HepG2 (cell line): ENCODE measurements around the gene ARHGEF16. TPM values are rescaled to one million over a fixed set of nuclear protein-coding genes. Genes with fewer than 3 reads are reported as not detected.

Source experiments
- NFATC3 ChIP-seq: sonication (generic); formaldehyde crosslinking; IDR thresholded peaks from 2 replicates; pipeline ENCODE4 v1.5.1; 2020; ENCODE audit warnings: mild to moderate bottlenecking, missing genetic modification reagents
- PCBP2 ChIP-seq: fragments of 200-400 bp; formaldehyde crosslinking; optimal IDR thresholded peaks from 2 replicates; pipeline ENCODE3; 2018; ENCODE audit warnings: low read length, low read depth; ENCODE audit not compliant: poor library complexity, severe bottlenecking
- PRMT3 ChIP-seq: sonication (generic); formaldehyde crosslinking; IDR thresholded peaks from 2 replicates; pipeline ENCODE4 v1.8.1; 2022; ENCODE audit warnings: low read depth, mild to moderate bottlenecking, moderate library complexity, missing genetic modification reagents, borderline replicate concordance
- RBM39 ChIP-seq: fragments of 200-400 bp; formaldehyde crosslinking; IDR thresholded peaks from one replicate; pipeline ENCODE4 v1.6.1; 2018; ENCODE audit warnings: antibody characterized with exemption, mild to moderate bottlenecking, low read depth, low read length; ENCODE audit not compliant: poor library complexity, severe bottlenecking
- REST ChIP-seq, 2 experiments: IDR thresholded peaks; 2 replicates each; pipeline ENCODE4 v1.6.1; 2011 to 2012; ENCODE audit warnings: low read length in 2 of 2, borderline replicate concordance in 1 of 2, low read depth in 1 of 2, mild to moderate bottlenecking in 1 of 2, moderate library complexity in 1 of 2
- SIN3A ChIP-seq: IDR thresholded peaks from 2 replicates; pipeline ENCODE4 v1.6.1; 2011; ENCODE audit warnings: low read depth, mild to moderate bottlenecking, control low read depth, low read length, borderline replicate concordance
- SP2 ChIP-seq: sonication (generic); formaldehyde crosslinking; IDR thresholded peaks from 2 replicates; pipeline ENCODE4 v1.5.1; 2020; ENCODE audit warnings: mild to moderate bottlenecking, missing genetic modification reagents
- SPEN ChIP-seq: sonication (generic); formaldehyde crosslinking; IDR thresholded peaks from 2 replicates; pipeline ENCODE4 v1.5.1; 2020; ENCODE audit warnings: low read depth, mild to moderate bottlenecking, missing genetic modification reagents
- SSRP1 ChIP-seq: IDR thresholded peaks from 2 replicates; pipeline ENCODE4 v1.6.1; 2016; ENCODE audit warnings: control low read depth
- TBX3 ChIP-seq: fragments of 450-650 bp; IDR thresholded peaks from 2 replicates; pipeline ENCODE4 v1.6.1; 2017; ENCODE audit warnings: antibody characterized with exemption, mild to moderate bottlenecking, inconsistent platforms, borderline replicate concordance
- ZBTB40 ChIP-seq, 2 experiments: fragments of 450-650 bp in 1 of 2; sonication (generic) in 1 of 2; formaldehyde crosslinking in 1 of 2; IDR thresholded peaks; 2 replicates each; pipeline versions ENCODE4 v1.6.1 to v1.8.0; 2016 to 2022; ENCODE audit warnings: antibody characterized with exemption in 1 of 2, mild to moderate bottlenecking in 1 of 2, missing genetic modification reagents in 1 of 2
- ZNF124 ChIP-seq: sonication (generic); formaldehyde crosslinking; IDR thresholded peaks from 2 replicates; pipeline ENCODE4 v1.4.0; 2020; ENCODE audit warnings: missing genetic modification reagents
- ZNF567 ChIP-seq: sonication (generic); formaldehyde crosslinking; IDR thresholded peaks from 2 replicates; pipeline ENCODE4 v1.8.1; 2023; ENCODE audit warnings: mild to moderate bottlenecking, missing genetic modification reagents, borderline replicate concordance
- ZSCAN12 ChIP-seq: sonication (generic); formaldehyde crosslinking; IDR thresholded peaks from 2 replicates; pipeline ENCODE4 v1.9.0; 2021; ENCODE audit warnings: mild to moderate bottlenecking, missing genetic modification reagents
- polyA plus RNA-seq, 8 experiments: library from polyadenylated mRNA; depleted of rRNA in 3 of 8; stranded (reverse) in 7 of 8; unstranded in 1 of 8; fragments of >200 nt; fragmentation: Illumina TruSeq in 4 of 8; extraction: Trizol in 4 of 8; gene quantifications; 2 replicates each; pipeline versions ENCODE4 v1.2.1 to v1.2.3, GENCODE V29; 2011 to 2016; ENCODE audit warnings: low read depth in 4 of 8, missing spikeins in 1 of 8, mixed read lengths in 1 of 8; ENCODE audit not compliant: insufficient read depth in 1 of 8
- total RNA-seq, 5 experiments: library from RNA; depleted of rRNA; stranded (reverse); fragments of >200 nt; fragmentation: Illumina TruSeq; extraction: Trizol; gene quantifications; 2 replicates each; pipeline ENCODE4 v1.2.3, GENCODE V29; 2016; ENCODE audit warnings: low read depth in 1 of 5

ARHGEF16 gene
- total and polyA plus RNA-seq, 2 of the 13 experiments (the other 11 are each of a cell fraction or from before 2014, with no cell fraction given): 20.3 to 39.9 TPM

GRCh38 chr1:3453891-3454810, at the start of gene ARHGEF16 (continued):
- TF ChIP-seq ZBTB40 (IDR thresholded peaks at IDR 0.05) (no peak), ZBTB40 (CRISPR knock-in tag; IDR thresholded peaks at IDR 0.05) (peak; percentile 61; the same call in 1 of the 2 replicates), ZSCAN12 (CRISPR knock-in tag) (peak; percentile 39; the same call in 1 of the 2 replicates), ZNF567 (CRISPR knock-in tag) (no peak), SPEN (CRISPR knock-in tag) (peak; percentile 65; the same call in 1 of the 2 replicates), TBX3 (no peak), REST (IDR thresholded peaks at IDR 0.05; ENCODE audit: borderline replicate concordance in 1 of 2, low read depth in 1 of 2, low read length in 2 of 2) (no peak), PRMT3 (CRISPR knock-in tag) (no peak), ZNF124 (CRISPR knock-in tag) (no peak; the same call in 1 of the 2 replicates), RBM39 (no peak), SP2 (CRISPR knock-in tag) (peak; percentile 34; the same call in 1 of the 2 replicates), SSRP1 (no peak), PCBP2 (no peak), SIN3A (no peak), NFATC3 (CRISPR knock-in tag) (no peak)
